Mucosa of descending colon (tissue), 3 donors: ENCODE results near the gene TOX3. TPM values are rescaled to one million over a fixed set of nuclear protein-coding genes. Genes with fewer than 3 reads are reported as not detected.

Source experiments
- ATAC-seq: fragments of 200-7000 bp; cut with Tn5 transposase; one replicate; pipeline ENCODE4 v1.9.1; 2020; ENCODE audit warnings: mild to moderate bottlenecking, moderate library complexity
- DNase-seq, 3 donors: peaks; one replicate each; pipeline ENCODE4 v3.0.0-alpha.2; 2020
- H3K36me3 ChIP-seq: fragments of 200-600 bp; one replicate; pipeline ENCODE4 v1.8.0; 2021; ENCODE audit warnings: low read depth, mild to moderate bottlenecking
- H3K4me1 ChIP-seq: fragments of 200-600 bp; one replicate; pipeline ENCODE4 v1.8.0; 2021; ENCODE audit warnings: low read depth, mild to moderate bottlenecking
- H3K4me3 ChIP-seq: fragments of 200-600 bp; one replicate; pipeline ENCODE4 v1.8.0; 2021; ENCODE audit warnings: mild to moderate bottlenecking
- H3K9me3 ChIP-seq: fragments of 200-600 bp; one replicate; pipeline ENCODE4 v1.8.0; 2021; ENCODE audit warnings: mild to moderate bottlenecking
- intact Hi-C, 2 donors: fragments of 100-400 bp; cut with DNase I in 1 of 2; cut with micrococcal nuclease in 1 of 2; formaldehyde crosslinking; loops; one replicate each; pipeline versions ENCODE4 v1.11.0 to v1.11.1; 2022; cut with DNase I, micrococcal nuclease
- total RNA-seq, 3 donors: library from RNA; stranded (reverse); fragmentation: NEBNext Ultra II Directional in 2 of 3; extraction: Animal tissue kit (Norgen Biotek cat#: 25700) in 2 of 3; gene quantifications; one replicate each; pipeline versions ENCODE4 v1.2.1 to v1.2.4, GENCODE V29; 2021 to 2023
- TF ChIP-seq, protein P1 (sequence below): fragments of 200-600 bp; IDR thresholded peaks from one replicate; pipeline ENCODE4 v1.8.0; 2022; ENCODE audit warnings: antibody characterized with exemption, mild to moderate bottlenecking
- donor health status: DM: no; HTN: no; CAD: no; lungs with moderate emphysema.
- donor health status: DM: no; HTN: no; CAD: no.
- donor health status: DM: no; HTN: yes; CAD: no.

TOX3 gene
- total RNA-seq, 3 donors from 2014 or later = 16.0 to 47.6 (median 42.3) TPM

DNA sequence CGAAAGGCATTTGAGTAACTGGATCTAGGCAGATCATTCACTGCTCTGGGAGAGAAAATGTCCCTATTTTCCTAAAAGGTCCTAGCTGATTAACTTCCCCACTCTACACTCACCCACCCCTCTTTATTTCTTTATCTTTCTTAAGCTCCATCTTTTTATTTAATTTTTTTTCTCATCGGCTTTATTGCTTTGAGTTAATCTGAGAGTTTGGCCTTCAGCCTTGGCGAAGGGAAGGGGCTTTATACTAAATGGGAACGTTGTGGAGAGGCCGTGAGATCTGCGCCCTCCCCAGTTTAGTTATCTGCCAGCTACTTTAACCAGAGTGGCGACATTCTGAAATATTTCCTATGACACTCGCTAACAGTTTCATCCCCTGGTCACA, 882 bp upstream of the TOX3 start:
- ATAC-seq (no peak), DNase-seq (peak in 1 of 3 donors; percentile 31)
- Histone ChIP-seq H3K9me3 (no peaks in the 10 kb centered on the region), H3K4me1 (peaks cover 12% of the 10 kb centered on the region), H3K36me3 (no peaks in the 10 kb centered on the region), H3K4me3 (no peak overlapping the region)
- intact Hi-C loops = no loop called here
- TF ChIP-seq, protein P1, sequence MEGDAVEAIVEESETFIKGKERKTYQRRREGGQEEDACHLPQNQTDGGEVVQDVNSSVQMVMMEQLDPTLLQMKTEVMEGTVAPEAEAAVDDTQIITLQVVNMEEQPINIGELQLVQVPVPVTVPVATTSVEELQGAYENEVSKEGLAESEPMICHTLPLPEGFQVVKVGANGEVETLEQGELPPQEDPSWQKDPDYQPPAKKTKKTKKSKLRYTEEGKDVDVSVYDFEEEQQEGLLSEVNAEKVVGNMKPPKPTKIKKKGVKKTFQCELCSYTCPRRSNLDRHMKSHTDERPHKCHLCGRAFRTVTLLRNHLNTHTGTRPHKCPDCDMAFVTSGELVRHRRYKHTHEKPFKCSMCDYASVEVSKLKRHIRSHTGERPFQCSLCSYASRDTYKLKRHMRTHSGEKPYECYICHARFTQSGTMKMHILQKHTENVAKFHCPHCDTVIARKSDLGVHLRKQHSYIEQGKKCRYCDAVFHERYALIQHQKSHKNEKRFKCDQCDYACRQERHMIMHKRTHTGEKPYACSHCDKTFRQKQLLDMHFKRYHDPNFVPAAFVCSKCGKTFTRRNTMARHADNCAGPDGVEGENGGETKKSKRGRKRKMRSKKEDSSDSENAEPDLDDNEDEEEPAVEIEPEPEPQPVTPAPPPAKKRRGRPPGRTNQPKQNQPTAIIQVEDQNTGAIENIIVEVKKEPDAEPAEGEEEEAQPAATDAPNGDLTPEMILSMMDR = no peak

DNA sequence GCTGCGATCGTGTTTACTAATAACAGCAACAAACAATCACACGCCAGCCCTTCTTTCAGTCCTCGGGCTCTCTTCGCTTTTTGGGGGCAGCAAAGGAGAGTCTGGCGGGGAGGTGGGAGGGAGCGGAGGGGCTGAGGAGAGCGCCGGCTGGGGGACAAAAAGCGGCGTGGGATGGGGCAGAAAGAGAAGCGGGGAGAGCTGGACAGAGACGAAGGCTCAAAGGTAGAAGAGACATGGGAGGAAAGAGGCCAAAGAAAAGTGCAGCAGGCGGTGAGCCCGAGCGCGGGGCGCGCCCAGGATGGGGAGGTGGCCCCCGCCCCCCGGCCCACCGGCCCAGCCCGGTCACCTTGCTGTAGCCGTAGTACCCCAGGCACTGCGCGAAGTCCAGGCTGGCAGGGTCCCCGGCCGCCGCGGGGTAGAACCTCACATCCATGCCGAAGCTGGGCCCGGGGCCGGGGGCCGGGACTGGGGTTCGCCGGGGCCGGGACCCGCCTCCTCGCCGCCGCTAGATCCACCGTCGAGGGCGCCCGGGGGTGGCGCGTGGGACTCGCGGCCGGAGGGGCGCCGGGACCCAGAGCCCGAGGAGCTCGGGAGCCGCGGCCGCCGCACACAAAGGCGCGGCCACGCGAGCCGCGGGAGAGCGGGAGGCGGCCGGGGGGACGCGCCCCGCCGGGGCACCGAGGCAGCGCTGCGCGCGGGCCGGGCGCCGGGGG, 496 bp downstream of the TOX3 start:
- intact Hi-C loops = no loop called here
- ATAC-seq (peak; percentile 43), DNase-seq (peak; percentile 32 to 63 (median 63))
- Histone ChIP-seq H3K4me1 (peaks cover 9% of the 10 kb centered on the region), H3K9me3 (no peaks in the 10 kb centered on the region), H3K4me3 (peak overlapping the region; percentile 72), H3K36me3 (no peaks in the 10 kb centered on the region)
- TF ChIP-seq, protein P1 = no peak

DNA sequence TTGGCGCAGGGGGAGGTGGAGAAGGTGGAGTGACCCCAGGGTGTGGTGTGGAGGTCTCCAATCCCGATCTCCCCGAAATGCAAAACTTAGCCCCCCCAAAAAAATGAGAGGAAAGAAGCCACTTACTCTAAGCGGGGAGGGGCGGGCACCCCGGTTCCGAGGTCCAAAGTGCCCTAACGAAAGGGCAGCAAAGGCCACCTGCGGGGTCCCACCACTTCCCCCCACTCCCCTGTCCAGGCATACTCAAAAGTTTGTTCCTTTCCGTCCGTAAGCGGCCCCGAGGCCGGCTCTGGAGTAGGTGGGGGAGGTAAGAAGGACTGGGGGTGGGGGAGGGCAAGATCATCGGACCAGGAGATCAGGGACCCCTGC, 1.1 kb downstream of the TOX3 start:
- TF ChIP-seq, protein P1 = no peak
- Histone ChIP-seq H3K4me1 (peaks cover 9% of the 10 kb centered on the region), H3K9me3 (no peaks in the 10 kb centered on the region), H3K4me3 (peak overlapping the region; percentile 72), H3K36me3 (no peaks in the 10 kb centered on the region)
- intact Hi-C loops = no loop called here
- DNase-seq = peak; percentile 31 to 53 (median 49)
- peak; percentile 28 for ATAC-seq

DNA sequence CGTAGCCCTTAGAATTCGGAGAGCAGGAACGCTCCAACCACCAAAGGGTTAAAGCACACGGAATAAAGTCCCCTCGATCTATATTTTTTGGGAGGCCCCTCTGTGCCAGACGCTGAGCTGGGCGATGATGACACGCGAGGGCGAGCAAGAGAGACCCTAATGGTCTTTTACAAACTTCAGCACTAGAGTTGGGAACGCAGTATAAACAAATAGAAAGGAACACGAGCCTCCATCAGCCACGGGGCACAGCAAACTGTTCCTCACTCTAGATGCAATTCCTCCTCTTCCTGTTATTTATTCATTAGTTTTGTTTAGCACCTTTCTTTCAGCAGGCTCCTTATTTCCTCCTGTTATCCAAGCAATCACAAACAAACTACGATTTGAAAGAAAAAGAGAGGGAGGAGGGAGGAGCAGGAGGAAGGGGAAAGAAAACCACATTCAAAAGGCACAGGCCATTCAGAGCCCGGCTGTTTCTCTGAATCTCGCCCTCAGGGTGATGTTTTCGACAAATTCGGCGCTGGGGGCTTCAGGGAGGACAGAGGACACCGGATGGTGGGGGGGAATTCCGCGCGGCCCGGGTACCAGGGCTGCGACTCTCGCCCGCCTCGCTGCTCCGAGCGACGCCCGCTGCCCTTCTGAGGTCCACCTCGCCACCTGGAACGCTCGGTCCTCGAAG, 1.6 kb downstream of the TOX3 start:
- DNase-seq = peak in 2 of 3 donors; percentile 30 to 34
- TF ChIP-seq, protein P1 = no peak
- intact Hi-C loops = no loop called here
- H3K9me3 ChIP-seq = no peaks in the 10 kb centered on the region
- H3K36me3 ChIP-seq = no peaks in the 10 kb centered on the region
- peak overlapping the region; percentile 72 for H3K4me3 ChIP-seq
- ATAC-seq = peak; percentile 24
- H3K4me1 ChIP-seq = peaks cover 9% of the 10 kb centered on the region

DNA sequence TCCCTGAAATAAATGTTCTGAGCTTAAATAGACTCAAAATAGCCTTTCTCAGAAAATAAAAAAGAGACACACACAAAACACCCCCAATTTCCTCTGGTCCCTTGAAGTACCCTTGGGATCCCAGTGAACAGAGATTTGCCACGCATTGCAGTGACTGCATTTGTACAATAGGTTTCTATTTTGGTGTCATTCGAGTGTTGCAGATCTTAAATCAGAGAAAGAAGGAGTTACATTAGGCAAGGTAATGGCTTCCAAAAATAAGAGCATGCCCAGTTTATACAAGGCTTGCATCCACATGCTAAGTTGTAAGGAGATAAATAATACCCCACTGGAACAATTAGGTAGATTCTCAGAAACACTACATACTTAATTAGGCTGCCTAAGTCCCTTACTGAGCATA, 2.2 kb downstream of the TOX3 start:
- TF ChIP-seq, protein P1 = no peak
- peak overlapping the region; percentile 72 for H3K4me3 ChIP-seq
- H3K9me3 ChIP-seq = no peaks in the 10 kb centered on the region
- DNase-seq (no peak), ATAC-seq (no peak)
- no peaks in the 10 kb centered on the region for H3K36me3 ChIP-seq
- intact Hi-C loops = loop anchor here in 1 of 2 donors (5.0 kb wide), 1 partner anchor 352 kb away; no protein-coding TSS in a partner anchor
- peaks cover 9% of the 10 kb centered on the region for H3K4me1 ChIP-seq
